Body of pancreas (tissue), 4 donors: ENCODE results near the gene KRTAP12-3.

Source experiments
- POLR2A ChIP-seq, 3 donors: fragments of 450-650 bp; IDR thresholded peaks; one replicate each; pipeline ENCODE4 v1.6.1; 2016; ENCODE audit warnings: antibody characterized with exemption in 3 of 3, mild to moderate bottlenecking in 2 of 3
- TF ChIP-seq, protein P1 (sequence below), 7 experiments: fragments of 450-650 bp in 4 of 7; fragments of 200-600 bp in 3 of 7; sonication (generic) in 3 of 7; IDR thresholded peaks; one replicate each; pipeline ENCODE4 v1.5.1; 2016 to 2019; ENCODE audit warnings: antibody characterized with exemption in 7 of 7

GRCh38 chr21:44667612-44668011 lies 9.9 kb downstream of the KRTAP12-3 start:
- TF ChIP-seq, protein P1, sequence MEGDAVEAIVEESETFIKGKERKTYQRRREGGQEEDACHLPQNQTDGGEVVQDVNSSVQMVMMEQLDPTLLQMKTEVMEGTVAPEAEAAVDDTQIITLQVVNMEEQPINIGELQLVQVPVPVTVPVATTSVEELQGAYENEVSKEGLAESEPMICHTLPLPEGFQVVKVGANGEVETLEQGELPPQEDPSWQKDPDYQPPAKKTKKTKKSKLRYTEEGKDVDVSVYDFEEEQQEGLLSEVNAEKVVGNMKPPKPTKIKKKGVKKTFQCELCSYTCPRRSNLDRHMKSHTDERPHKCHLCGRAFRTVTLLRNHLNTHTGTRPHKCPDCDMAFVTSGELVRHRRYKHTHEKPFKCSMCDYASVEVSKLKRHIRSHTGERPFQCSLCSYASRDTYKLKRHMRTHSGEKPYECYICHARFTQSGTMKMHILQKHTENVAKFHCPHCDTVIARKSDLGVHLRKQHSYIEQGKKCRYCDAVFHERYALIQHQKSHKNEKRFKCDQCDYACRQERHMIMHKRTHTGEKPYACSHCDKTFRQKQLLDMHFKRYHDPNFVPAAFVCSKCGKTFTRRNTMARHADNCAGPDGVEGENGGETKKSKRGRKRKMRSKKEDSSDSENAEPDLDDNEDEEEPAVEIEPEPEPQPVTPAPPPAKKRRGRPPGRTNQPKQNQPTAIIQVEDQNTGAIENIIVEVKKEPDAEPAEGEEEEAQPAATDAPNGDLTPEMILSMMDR (IDR thresholded peaks at IDR 0.05) = no peak
- no peak for TF ChIP-seq POLR2A (IDR thresholded peaks at IDR 0.05)
